ENCODE measurements around the gene CSPG4.
A peak's percentile ranks its signal among the peaks of the same experiment; 100 is the strongest.

Gene CSPG4

GRCh38 chr15:75646944-75647364 lies 65.7 kb downstream of the CSPG4 start:
- no peaks in the 10 kb centered on the region for H3K9me3 ChIP-seq (ENCODE audit: severe bottlenecking)
- peaks cover 10% of the 10 kb centered on the region for H3K36me3 ChIP-seq
- no peak for DNase-seq
- peak overlapping the region; percentile 67; the same call in 1 of the 2 replicates for H3K27ac ChIP-seq
- no peak for TF ChIP-seq CTCF (IDR thresholded peaks at IDR 0.05; ENCODE audit: low read depth, low read length)
- no peaks in the 10 kb centered on the region for H3K27me3 ChIP-seq (ENCODE audit: insufficient read depth, low read depth, severe bottlenecking)
- H3K4me3 ChIP-seq (ENCODE audit: low read depth, low read length), result peak overlapping the region; percentile 87

GRCh38 chr15:75646112-75646943 lies 66.3 kb downstream of the CSPG4 start:
- no peak for DNase-seq
- peak overlapping the region; percentile 87 for H3K4me3 ChIP-seq (ENCODE audit: low read depth, low read length)
- no peaks in the 10 kb centered on the region for H3K9me3 ChIP-seq (ENCODE audit: severe bottlenecking)
- H3K27ac ChIP-seq, result no peak overlapping the region
- TF ChIP-seq CTCF (IDR thresholded peaks at IDR 0.05; ENCODE audit: low read depth, low read length), result no peak
- H3K36me3 ChIP-seq, result peaks cover 10% of the 10 kb centered on the region
- H3K27me3 ChIP-seq (ENCODE audit: insufficient read depth, low read depth, severe bottlenecking), result no peaks in the 10 kb centered on the region

GRCh38 chr15:75644376-75644775 lies 68.3 kb downstream of the CSPG4 start:
- DNase-seq, result no peak
- H3K36me3 ChIP-seq, result peaks cover 5% of the 10 kb centered on the region
- no peaks in the 10 kb centered on the region for H3K9me3 ChIP-seq (ENCODE audit: severe bottlenecking)
- H3K27ac ChIP-seq, result no peak overlapping the region
- H3K4me3 ChIP-seq (ENCODE audit: low read depth, low read length), result no peak overlapping the region
- TF ChIP-seq CTCF (IDR thresholded peaks at IDR 0.05; ENCODE audit: low read depth, low read length), result no peak
- H3K27me3 ChIP-seq (ENCODE audit: insufficient read depth, low read depth, severe bottlenecking), result no peaks in the 10 kb centered on the region

- TF ChIP-seq CTCF (IDR thresholded peaks at IDR 0.05; ENCODE audit: low read depth, low read length), result no peak
- Histone ChIP-seq H3K4me3 (ENCODE audit: low read depth, low read length) (no peak overlapping the region), H3K9me3 (ENCODE audit: severe bottlenecking) (no peaks in the 10 kb centered on the region), H3K27me3 (ENCODE audit: insufficient read depth, low read depth, severe bottlenecking) (no peaks in the 10 kb centered on the region), H3K27ac (no peak overlapping the region), H3K36me3 (peaks cover 16% of the 10 kb centered on the region)
- no peak for DNase-seq
Observed at GRCh38 chr15:75641603-75642002, 71.0 kb downstream of the CSPG4 start.

- DNase-seq, result no peak
- Histone ChIP-seq H3K27me3 (ENCODE audit: insufficient read depth, low read depth, severe bottlenecking) (no peaks in the 10 kb centered on the region), H3K4me3 (ENCODE audit: low read depth, low read length) (peak overlapping the region; percentile 58; the same call in 1 of the 2 replicates), H3K36me3 (peaks cover 16% of the 10 kb centered on the region), H3K9me3 (ENCODE audit: severe bottlenecking) (no peaks in the 10 kb centered on the region), H3K27ac (no peak overlapping the region)
- TF ChIP-seq CTCF (IDR thresholded peaks at IDR 0.05; ENCODE audit: low read depth, low read length), result no peak
Observed at GRCh38 chr15:75641179-75641503, 71.5 kb downstream of the CSPG4 start.
